Lung (tissue), 12 donors: ENCODE measurements around the gene OTX1. TPM values are rescaled to one million over a fixed set of nuclear protein-coding genes. Genes with fewer than 3 reads are reported as not detected.

ENCODE experiments used
- ATAC-seq: fragments of 200-7000 bp; cut with Tn5 transposase; one replicate; pipeline ENCODE4 v1.9.1; 2020; ENCODE audit warnings: moderate number of reproducible peaks; ENCODE audit not compliant: insufficient read depth, low FRiP score
- DNase-seq, 3 donors: peaks; one replicate each; pipeline ENCODE4 v3.0.0-alpha.2; 2013 to 2017
- H3K27ac ChIP-seq, 2 donors: one replicate each; pipeline ENCODE4 v1.5.1; 2013; ENCODE audit warnings: mild to moderate bottlenecking in 2 of 2, moderate library complexity in 2 of 2, control low read depth in 1 of 2, inconsistent platforms in 1 of 2, low read depth in 1 of 2, low read length in 1 of 2
- H3K27me3 ChIP-seq, 3 donors: one replicate each; pipeline ENCODE4 v1.5.1; 2013; ENCODE audit warnings: low read length in 2 of 3; ENCODE audit not compliant: control insufficient read depth in 3 of 3, insufficient read depth in 3 of 3
- H3K36me3 ChIP-seq, 4 donors: one replicate each; pipeline ENCODE4 v1.5.1; 2013; ENCODE audit warnings: low read length in 4 of 4, mild to moderate bottlenecking in 1 of 4, moderate library complexity in 1 of 4; ENCODE audit not compliant: control insufficient read depth in 4 of 4, insufficient read depth in 4 of 4
- H3K4me1 ChIP-seq, 5 donors: one replicate each; pipeline ENCODE4 v1.5.1; 2013; ENCODE audit warnings: low read length in 5 of 5, mild to moderate bottlenecking in 2 of 5, moderate library complexity in 1 of 5; ENCODE audit not compliant: control insufficient read depth in 5 of 5, insufficient read depth in 5 of 5
- H3K4me3 ChIP-seq: one replicate; pipeline ENCODE4 v1.5.1; 2013; ENCODE audit warnings: mild to moderate bottlenecking, control low read depth, moderate library complexity
- H3K9ac ChIP-seq, 2 donors: one replicate each; pipeline ENCODE4 v1.5.1; 2013; ENCODE audit warnings: low read length in 2 of 2, control low read depth in 1 of 2; ENCODE audit not compliant: insufficient read depth in 1 of 2
- H3K9me3 ChIP-seq, 4 donors: one replicate each; pipeline ENCODE4 v1.5.1; 2013; ENCODE audit warnings: low read length in 3 of 4, mild to moderate bottlenecking in 1 of 4, moderate library complexity in 1 of 4; ENCODE audit not compliant: control insufficient read depth in 4 of 4, insufficient read depth in 3 of 4
- WGBS, 2 donors: extraction: QIAGEN DNeasy Blood & Tissue Kit; methylation state at CpG; one replicate each; pipeline ENCODE4 v1.1.7; 2013; 5-methylcytosine and 5-hydroxymethylcytosine counted together
- polyA plus RNA-seq, 2 donors: library from polyadenylated mRNA; stranded (reverse); fragments of 200-250 nt; gene quantifications; one replicate each; pipeline ENCODE4 v1.2.1, GENCODE V29; 2013
- total RNA-seq, 2 donors: library from RNA; depleted of rRNA in 1 of 2; stranded (reverse); fragments of >200 nt in 1 of 2; gene quantifications; one replicate each; pipeline ENCODE4 v1.2.1, GENCODE V29; 2014 to 2021
- TF ChIP-seq, protein P1 (sequence below): IDR thresholded peaks from 2 replicates; pipeline ENCODE4 v1.5.1; 2012; ENCODE audit warnings: mild to moderate bottlenecking; ENCODE audit errors: control extremely low read depth, extremely low read depth
- donor health status: control.
- donor health status: control.
- donor health status: Bipolar disorder and iron deficiency.
- donor health status: healthy.
- donor health status: DM: yes; HTN: yes; CAD: no.

OTX1 gene
- total and polyA plus RNA-seq, 4 donors = 0.11 to 1.0 (median 0.34) TPM

- no peak overlapping the region for H3K9ac ChIP-seq
- H3K4me3 ChIP-seq = no peak overlapping the region
- DNase-seq (peak in 1 of 3 donors; percentile 15), ATAC-seq (no peak)
- TF ChIP-seq, protein P1, sequence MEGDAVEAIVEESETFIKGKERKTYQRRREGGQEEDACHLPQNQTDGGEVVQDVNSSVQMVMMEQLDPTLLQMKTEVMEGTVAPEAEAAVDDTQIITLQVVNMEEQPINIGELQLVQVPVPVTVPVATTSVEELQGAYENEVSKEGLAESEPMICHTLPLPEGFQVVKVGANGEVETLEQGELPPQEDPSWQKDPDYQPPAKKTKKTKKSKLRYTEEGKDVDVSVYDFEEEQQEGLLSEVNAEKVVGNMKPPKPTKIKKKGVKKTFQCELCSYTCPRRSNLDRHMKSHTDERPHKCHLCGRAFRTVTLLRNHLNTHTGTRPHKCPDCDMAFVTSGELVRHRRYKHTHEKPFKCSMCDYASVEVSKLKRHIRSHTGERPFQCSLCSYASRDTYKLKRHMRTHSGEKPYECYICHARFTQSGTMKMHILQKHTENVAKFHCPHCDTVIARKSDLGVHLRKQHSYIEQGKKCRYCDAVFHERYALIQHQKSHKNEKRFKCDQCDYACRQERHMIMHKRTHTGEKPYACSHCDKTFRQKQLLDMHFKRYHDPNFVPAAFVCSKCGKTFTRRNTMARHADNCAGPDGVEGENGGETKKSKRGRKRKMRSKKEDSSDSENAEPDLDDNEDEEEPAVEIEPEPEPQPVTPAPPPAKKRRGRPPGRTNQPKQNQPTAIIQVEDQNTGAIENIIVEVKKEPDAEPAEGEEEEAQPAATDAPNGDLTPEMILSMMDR = no peak
- peaks cover 0 to 92% (median 75%) of the 10 kb centered on the region in 3 donors for H3K27me3 ChIP-seq
- no peak overlapping the region for H3K27ac ChIP-seq
- peaks cover 0 to 5% (median 1%) of the 10 kb centered on the region in 4 donors for H3K9me3 ChIP-seq
- peaks cover 0 to 5% (median 0%) of the 10 kb centered on the region in 5 donors for H3K4me1 ChIP-seq
- WGBS, 2 donors = 64 to 83% methylated on average over 1 of the region's 1 CpG
- no peaks in the 10 kb centered on the region for H3K36me3 ChIP-seq
Measured at GRCh38 chr2:63064197-63064596, 13.6 kb downstream of the OTX1 start.

GRCh38 chr2:63064661-63065060 is 14.0 kb downstream of the OTX1 start:
- Histone ChIP-seq H3K9me3 (peaks cover 0 to 5% (median 0%) of the 10 kb centered on the region in 4 donors), H3K27me3 (peaks cover 0 to 93% (median 73%) of the 10 kb centered on the region in 3 donors), H3K36me3 (no peaks in the 10 kb centered on the region), H3K4me3 (no peak overlapping the region), H3K9ac (no peak overlapping the region), H3K27ac (no peak overlapping the region), H3K4me1 (no peaks in the 10 kb centered on the region)
- no peak for ATAC-seq
- 74 to 81% methylated on average over 4 of the region's 4 CpGs for WGBS, 2 donors
- no peak for DNase-seq
- TF ChIP-seq, protein P1 = no peak

GRCh38 chr2:63066265-63066664 is 15.6 kb downstream of the OTX1 start:
- no peak overlapping the region for H3K9ac ChIP-seq
- ATAC-seq (no peak), DNase-seq (no peak)
- 50 to 66% methylated on average over 3 of the region's 3 CpGs for WGBS, 2 donors
- H3K27me3 ChIP-seq = peaks cover 0 to 82% (median 62%) of the 10 kb centered on the region in 3 donors
- H3K36me3 ChIP-seq = no peaks in the 10 kb centered on the region
- no peak overlapping the region for H3K4me3 ChIP-seq
- H3K9me3 ChIP-seq = peaks cover 0 to 5% (median 0%) of the 10 kb centered on the region in 4 donors
- no peak overlapping the region for H3K27ac ChIP-seq
- no peaks in the 10 kb centered on the region for H3K4me1 ChIP-seq
- TF ChIP-seq, protein P1 = no peak

GRCh38 chr2:63066838-63067237 is 16.2 kb downstream of the OTX1 start:
- 86 to 88% methylated on average over 2 of the region's 2 CpGs for WGBS, 2 donors
- H3K9me3 ChIP-seq = peaks cover 0 to 5% (median 0%) of the 10 kb centered on the region in 4 donors
- DNase-seq (no peak), ATAC-seq (no peak)
- no peak overlapping the region for H3K9ac ChIP-seq
- TF ChIP-seq, protein P1 = no peak
- H3K36me3 ChIP-seq = no peaks in the 10 kb centered on the region
- H3K27ac ChIP-seq = no peak overlapping the region
- H3K4me3 ChIP-seq = no peak overlapping the region
- peaks cover 0 to 76% (median 56%) of the 10 kb centered on the region in 3 donors for H3K27me3 ChIP-seq
- no peaks in the 10 kb centered on the region for H3K4me1 ChIP-seq
